Transverse colon (tissue), 4 donors: ENCODE data around the gene AMIGO1. TPM values are rescaled to one million over a fixed set of nuclear protein-coding genes. Genes with fewer than 3 reads are reported as not detected.

Source experiments
- DNase-seq: peaks from one replicate; pipeline ENCODE4 v3.0.0-alpha.2; 2019
- H3K27ac ChIP-seq, 4 donors: fragments of 200-600 bp; sonication (generic); 2 replicates each; pipeline ENCODE4 v1.5.1; 2016 to 2018; ENCODE audit warnings: inconsistent platforms in 4 of 4
- H3K27me3 ChIP-seq: fragments of 200-600 bp; sonication (generic); 2 replicates; pipeline ENCODE4 v1.5.1; 2017; ENCODE audit warnings: inconsistent platforms
- H3K36me3 ChIP-seq, 4 donors: fragments of 200-600 bp; sonication (generic); 2 replicates each; pipeline ENCODE4 v1.5.1; 2017 to 2019; ENCODE audit warnings: inconsistent platforms in 4 of 4
- H3K4me1 ChIP-seq, 4 donors: fragments of 200-600 bp; sonication (generic); 2 replicates each; pipeline ENCODE4 v1.5.1; 2017 to 2020; ENCODE audit warnings: inconsistent platforms in 4 of 4
- H3K4me3 ChIP-seq, 4 donors: fragments of 200-600 bp; sonication (generic); 1 replicate in 1 of 4; 2 replicates in 3 of 4; pipeline versions ENCODE4 v1.5.1 to v1.6.1; 2017 to 2019; ENCODE audit warnings: inconsistent platforms in 4 of 4
- H3K9me3 ChIP-seq, 2 donors: fragments of 200-600 bp; sonication (generic); 2 replicates each; pipeline ENCODE4 v1.5.1; 2017 to 2019; ENCODE audit warnings: inconsistent platforms in 2 of 2
- EP300 ChIP-seq: sonication (generic); formaldehyde crosslinking; IDR thresholded peaks from one replicate; pipeline ENCODE4 v1.6.1; 2017; ENCODE audit warnings: antibody characterized with exemption, low read depth
- POLR2A ChIP-seq: fragments of 450-650 bp; IDR thresholded peaks from one replicate; pipeline ENCODE4 v1.6.1; 2016; ENCODE audit warnings: antibody characterized with exemption, mild to moderate bottlenecking, moderate library complexity
- POLR2AphosphoS5 ChIP-seq, 3 donors: sonication (generic); formaldehyde crosslinking; IDR thresholded peaks; one replicate each; pipeline ENCODE4 v1.6.1; 2016; ENCODE audit warnings: antibody characterized with exemption in 3 of 3
- WGBS, 2 donors: methylation state at CpG; one replicate each; pipeline ENCODE4 v1.1.5; 2018; ENCODE audit warnings: low coverage in 1 of 2; 5-methylcytosine and 5-hydroxymethylcytosine counted together
- in situ Hi-C, 4 donors: fragments of 200-750 bp; cut with MboI; loops; one replicate each; pipeline versions ENCODE4 v1.15.0 to v1.15.1; 2017; ENCODE audit warnings: low sequenced_read_pairs in 3 of 4, low pct_ligation_motif_present in 1 of 4, low pct_unique_long_range_greater_than_20kb in 1 of 4
- intact Hi-C: fragments of 100-400 bp; cut with DNase I; formaldehyde crosslinking; loops from one replicate; pipeline ENCODE4 v1.15.1; 2023; ENCODE audit warnings: low total_unique reads
- total RNA-seq, 4 donors: library from RNA; depleted of rRNA; stranded (reverse); fragments of >200 nt; gene quantifications; one replicate each; pipeline ENCODE4 v1.1.0, GENCODE V29; 2016
- TF ChIP-seq, protein P1 (sequence below), 5 experiments: fragments of 200-600 bp in 3 of 5; fragments of 450-650 bp in 2 of 5; sonication (generic) in 3 of 5; IDR thresholded peaks; 1 replicate in 2 of 5; 2 replicates in 3 of 5; pipeline ENCODE4 v1.5.1; 2016 to 2017; ENCODE audit warnings: antibody characterized with exemption in 5 of 5, inconsistent platforms in 3 of 5, mild to moderate bottlenecking in 2 of 5, moderate library complexity in 1 of 5

Gene AMIGO1
- total RNA-seq, 4 donors from 2014 or later = 0.60 to 8.1 (median 3.5) TPM

DNA sequence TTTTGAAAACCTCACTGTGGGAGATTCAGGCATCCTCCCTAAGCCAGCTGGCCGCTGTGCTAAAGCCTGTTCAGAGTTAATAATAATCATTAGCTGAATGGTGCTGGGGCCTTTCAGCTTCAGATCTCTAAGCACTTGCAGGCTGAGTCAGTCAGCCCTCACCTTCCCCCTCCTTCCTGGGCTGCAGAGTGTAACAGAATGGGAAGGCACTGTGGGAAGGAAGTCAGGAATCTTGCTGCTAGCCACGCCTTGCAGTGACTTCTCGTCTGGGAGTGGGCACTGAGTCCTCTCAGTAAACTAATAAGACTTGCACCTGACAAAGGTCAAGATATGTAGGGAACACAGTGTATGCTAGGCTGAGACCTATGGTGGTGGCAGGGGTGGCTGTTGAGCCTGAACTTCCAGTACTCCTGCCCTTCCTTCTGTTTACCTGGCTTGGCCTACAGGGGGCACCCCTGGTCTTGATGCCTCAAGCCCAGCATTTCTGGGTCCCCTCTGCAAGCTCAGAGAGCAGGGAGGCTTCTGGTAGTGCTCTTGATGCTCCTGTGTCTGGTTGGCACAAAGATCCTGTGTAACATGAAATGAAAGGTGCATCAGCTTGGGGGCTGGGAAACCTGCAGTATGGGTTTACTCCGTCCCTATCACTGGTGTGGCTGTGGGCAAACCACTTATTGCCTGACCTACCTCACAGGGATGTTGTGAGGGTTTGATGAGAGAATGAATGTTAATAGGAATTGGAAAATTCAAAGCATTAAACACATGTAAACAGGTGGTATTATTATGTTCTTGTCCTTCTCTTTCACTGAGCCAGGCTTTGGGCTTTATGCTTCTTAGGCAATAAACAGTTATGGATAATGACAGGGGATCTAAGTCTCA lies 9.6 kb downstream of the AMIGO1 start:
- intact Hi-C loops (loop anchor here (2.0 kb wide), 1 partner anchor 31 kb away; no protein-coding TSS in a partner anchor), in situ Hi-C loops (loop anchor here in 2 of 4 donors (5.0 kb wide), 1 partner anchor 32 kb away; no protein-coding TSS in a partner anchor)
- H3K4me3 ChIP-seq = no peak overlapping the region
- no peaks in the 10 kb centered on the region for H3K27me3 ChIP-seq
- DNase-seq = peak; percentile 83
- H3K36me3 ChIP-seq = no peaks in the 10 kb centered on the region
- H3K9me3 ChIP-seq = no peaks in the 10 kb centered on the region
- TF ChIP-seq, protein P1, sequence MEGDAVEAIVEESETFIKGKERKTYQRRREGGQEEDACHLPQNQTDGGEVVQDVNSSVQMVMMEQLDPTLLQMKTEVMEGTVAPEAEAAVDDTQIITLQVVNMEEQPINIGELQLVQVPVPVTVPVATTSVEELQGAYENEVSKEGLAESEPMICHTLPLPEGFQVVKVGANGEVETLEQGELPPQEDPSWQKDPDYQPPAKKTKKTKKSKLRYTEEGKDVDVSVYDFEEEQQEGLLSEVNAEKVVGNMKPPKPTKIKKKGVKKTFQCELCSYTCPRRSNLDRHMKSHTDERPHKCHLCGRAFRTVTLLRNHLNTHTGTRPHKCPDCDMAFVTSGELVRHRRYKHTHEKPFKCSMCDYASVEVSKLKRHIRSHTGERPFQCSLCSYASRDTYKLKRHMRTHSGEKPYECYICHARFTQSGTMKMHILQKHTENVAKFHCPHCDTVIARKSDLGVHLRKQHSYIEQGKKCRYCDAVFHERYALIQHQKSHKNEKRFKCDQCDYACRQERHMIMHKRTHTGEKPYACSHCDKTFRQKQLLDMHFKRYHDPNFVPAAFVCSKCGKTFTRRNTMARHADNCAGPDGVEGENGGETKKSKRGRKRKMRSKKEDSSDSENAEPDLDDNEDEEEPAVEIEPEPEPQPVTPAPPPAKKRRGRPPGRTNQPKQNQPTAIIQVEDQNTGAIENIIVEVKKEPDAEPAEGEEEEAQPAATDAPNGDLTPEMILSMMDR (IDR thresholded peaks at IDR 0.05) = peak; percentile 49 to 74 (median 51)
- TF ChIP-seq POLR2A (no peak), EP300 (no peak), POLR2AphosphoS5 (IDR thresholded peaks at IDR 0.05) (peak in 2 of 3 donors; percentile 40 to 50)
- H3K27ac ChIP-seq = peak overlapping the region; percentile 31 to 64 (median 56)
- WGBS, 2 donors = 71 to 100% methylated on average over 1 to 4 of the region's 4 CpGs
- peaks cover 20 to 49% (median 32%) of the 10 kb centered on the region in 4 donors for H3K4me1 ChIP-seq

DNA sequence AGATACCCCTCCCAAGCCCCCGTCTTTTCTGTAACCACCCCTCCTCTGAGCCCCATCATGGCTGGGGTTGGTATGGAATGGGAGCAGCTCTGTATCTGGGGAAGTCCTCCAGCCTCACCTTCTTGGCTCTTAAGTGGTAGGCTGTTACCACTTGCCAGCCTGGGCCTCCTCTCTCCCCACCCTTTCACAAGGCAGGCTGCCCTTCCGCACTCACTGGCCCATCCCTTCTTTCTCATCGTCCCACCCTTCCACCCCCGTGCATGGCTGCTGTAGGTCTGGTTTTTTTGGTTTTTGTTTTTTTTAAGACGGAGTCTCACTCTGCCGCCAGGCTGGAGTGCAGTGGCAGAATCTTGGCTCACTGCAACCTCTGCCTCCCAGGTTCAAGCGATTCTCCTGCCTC lies 10.4 kb downstream of the AMIGO1 start:
- H3K27me3 ChIP-seq = no peaks in the 10 kb centered on the region
- H3K4me3 ChIP-seq = no peak overlapping the region
- TF ChIP-seq, protein P1 (IDR thresholded peaks at IDR 0.05) = no peak
- TF ChIP-seq EP300 (no peak), POLR2AphosphoS5 (IDR thresholded peaks at IDR 0.05) (no peak), POLR2A (no peak)
- no peaks in the 10 kb centered on the region for H3K36me3 ChIP-seq
- no peak for DNase-seq
- peaks cover 22 to 51% (median 34%) of the 10 kb centered on the region in 4 donors for H3K4me1 ChIP-seq
- intact Hi-C loops (loop anchor here (2.0 kb wide), 1 partner anchor 32 kb away; no protein-coding TSS in a partner anchor), in situ Hi-C loops (loop anchor here in 2 of 4 donors (5.0 kb wide), 1 partner anchor 33 kb away; no protein-coding TSS in a partner anchor)
- WGBS, 2 donors = 76 to 78% methylated on average over 4 to 7 of the region's 7 CpGs
- H3K9me3 ChIP-seq = no peaks in the 10 kb centered on the region
- H3K27ac ChIP-seq = peak overlapping the region; percentile 11 to 64 (median 56)

DNA sequence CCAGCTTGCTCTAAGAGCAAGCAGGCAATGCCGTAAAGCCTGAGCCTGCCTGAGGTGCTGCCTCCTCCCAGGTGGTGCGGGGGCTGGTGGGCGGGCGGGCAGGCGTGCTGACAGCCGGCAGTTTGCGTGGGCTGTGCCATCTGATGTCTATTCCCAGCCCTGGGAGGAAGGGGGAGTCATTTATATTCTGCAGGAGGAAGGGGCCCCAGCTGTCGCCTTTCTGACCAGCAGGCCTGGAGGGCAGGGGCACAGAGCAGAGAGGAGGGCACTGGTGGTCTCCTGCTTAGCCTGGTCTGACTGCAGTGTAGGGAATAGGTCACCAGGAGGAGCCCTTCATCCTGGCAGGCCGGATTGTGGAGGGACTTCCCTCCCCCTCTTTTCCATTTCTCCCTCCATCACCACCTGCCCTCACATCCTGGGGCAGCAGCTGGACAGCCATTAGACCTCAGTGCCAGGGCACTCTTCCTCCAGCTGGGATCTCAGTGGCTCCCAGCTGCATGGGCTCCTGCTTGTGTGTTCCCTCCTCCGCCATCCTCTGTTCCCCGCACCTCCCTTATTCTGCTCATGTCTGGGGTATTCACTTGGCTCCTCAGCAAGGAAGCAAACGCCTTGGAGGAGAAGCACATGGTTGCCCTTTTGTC lies 11.2 kb downstream of the AMIGO1 start:
- intact Hi-C loops (loop anchor here (2.0 kb wide), 1 partner anchor 33 kb away; no protein-coding TSS in a partner anchor), in situ Hi-C loops (loop anchor here in 2 of 4 donors (5.0 kb wide), 1 partner anchor 34 kb away; no protein-coding TSS in a partner anchor)
- Histone ChIP-seq H3K27me3 (no peaks in the 10 kb centered on the region), H3K4me1 (peaks cover 20 to 46% (median 36%) of the 10 kb centered on the region in 4 donors), H3K9me3 (no peaks in the 10 kb centered on the region), H3K27ac (no peak overlapping the region), H3K36me3 (no peaks in the 10 kb centered on the region), H3K4me3 (no peak overlapping the region)
- TF ChIP-seq, protein P1 (IDR thresholded peaks at IDR 0.05) = peak; percentile 41 to 47 (median 43)
- TF ChIP-seq POLR2A = no peak
- DNase-seq = no peak
- WGBS, 2 donors = 67 to 77% methylated on average over 1 to 8 of the region's 12 CpGs
